ENCODE measurements around the gene PTPRU. TPM values are rescaled to one million over a fixed set of nuclear protein-coding genes. Genes with fewer than 3 reads are reported as not detected.
A peak's percentile ranks its signal among the peaks of the same experiment; 100 is the strongest.

PTPRU gene
- total RNA-seq, 1 experiment from 2014 or later = 45.5 TPM

DNA sequence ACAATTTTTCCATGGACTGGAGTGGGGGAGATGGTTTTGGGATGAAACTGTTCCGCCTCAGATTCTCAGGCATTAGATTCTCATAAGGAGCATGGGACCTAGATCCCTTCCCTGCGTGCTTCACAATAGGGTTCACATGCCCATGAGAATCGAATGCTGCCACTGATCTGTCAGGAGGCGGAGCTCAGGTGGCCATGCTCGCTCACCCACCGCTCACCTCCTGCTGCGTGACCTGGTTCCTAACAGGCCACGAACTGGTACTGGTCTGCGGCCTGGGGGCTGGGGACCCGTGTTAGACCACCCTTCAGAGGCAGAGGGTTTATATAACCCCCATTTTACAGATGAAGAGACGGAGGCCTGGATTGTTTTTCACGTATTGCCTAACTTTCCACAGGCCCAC lies 38.3 kb upstream of the PTPRU start:
- DNase-seq = no peak
- no peak overlapping the region for H3K18ac ChIP-seq (ENCODE audit: insufficient read length, low read depth, low read length)
- H3K27ac ChIP-seq (ENCODE audit: insufficient read length, low read depth, low read length) = no peak overlapping the region
- H2BK15ac ChIP-seq (ENCODE audit: low read depth, low read length) = no peak overlapping the region
- H2BK12ac ChIP-seq (ENCODE audit: insufficient read length, low read depth, low read length) = no peak overlapping the region
- no peaks in the 10 kb centered on the region for H3K9me3 ChIP-seq (ENCODE audit: control insufficient read depth, low read depth, low read length)
- H3K79me2 ChIP-seq (ENCODE audit: insufficient read depth, low read length) = no peaks in the 10 kb centered on the region
- H2BK5ac ChIP-seq (ENCODE audit: insufficient read length, low read length) = no peak overlapping the region
- Mint-ChIP-seq H3K4me1 (peaks cover 6 to 11% of the 10 kb centered on the region in 2 experiments), H3K36me3 (ENCODE audit: insufficient read depth in 1 of 3, low read depth in 3 of 3) (peaks cover 16 to 51% (median 48%) of the 10 kb centered on the region in 3 experiments; a peak in 6 of 7 replicates), H3K4me3 (no peak overlapping the region), H3K27ac (peak overlapping the region in 2 of 3 experiments; percentile 53 to 67; a peak in 3 of 7 replicates), H3K27me3 (ENCODE audit: low read depth) (no peaks in the 10 kb centered on the region), H3K9me3 (no peaks in the 10 kb centered on the region)
- H3K56ac ChIP-seq (ENCODE audit: insufficient read length, low read depth, low read length) = no peak overlapping the region
- H3K23me2 ChIP-seq (ENCODE audit: insufficient read length, low read depth, low read length, poor library complexity, severe bottlenecking) = no peaks in the 10 kb centered on the region
- WGBS (ENCODE audit: extremely low coverage, insufficient read length, low lambda C conversion rate) = no CpG with 5 or more reads among the region's 12 CpGs
- no peak overlapping the region for H3K4me2 ChIP-seq (ENCODE audit: insufficient read depth, insufficient read length, low read length)
- H3K4ac ChIP-seq (ENCODE audit: low read depth, low read length) = no peak overlapping the region
- H3K79me1 ChIP-seq (ENCODE audit: insufficient read depth, low read depth, low read length, poor library complexity, severe bottlenecking) = no peaks in the 10 kb centered on the region
- H4K5ac ChIP-seq (ENCODE audit: insufficient read length, low read depth, low read length) = no peak overlapping the region
- no peak overlapping the region for H3K9ac ChIP-seq (ENCODE audit: extremely low read depth, insufficient read length, low read length)
- peaks cover 3% of the 10 kb centered on the region; the same call in 1 of the 2 replicates for H3K4me1 ChIP-seq (ENCODE audit: insufficient read depth, low read length)
- H2BK20ac ChIP-seq (ENCODE audit: low read depth, low read length, poor library complexity, severe bottlenecking) = no peak overlapping the region
- H2AK5ac ChIP-seq (ENCODE audit: insufficient read length, low read length) = no peak overlapping the region
- no peak overlapping the region for H3K14ac ChIP-seq (ENCODE audit: insufficient read depth, low read length)
- H4K20me1 ChIP-seq (ENCODE audit: control insufficient read depth, insufficient read depth, insufficient read length) = no peaks in the 10 kb centered on the region
- no peak overlapping the region for H3T11ph ChIP-seq (ENCODE audit: low read length)
- H3K23ac ChIP-seq (ENCODE audit: insufficient read length, low read depth, low read length) = no peak overlapping the region
- H4K8ac ChIP-seq (replicated peaks; ENCODE audit: insufficient read length, low read depth, low read length) = no peak overlapping the region
- no peak overlapping the region for H2BK120ac ChIP-seq (ENCODE audit: low read depth, low read length, poor library complexity, severe bottlenecking)
- no peak overlapping the region for H4K91ac ChIP-seq (ENCODE audit: insufficient read length, low read depth, low read length)
- TF ChIP-seq, protein P1, sequence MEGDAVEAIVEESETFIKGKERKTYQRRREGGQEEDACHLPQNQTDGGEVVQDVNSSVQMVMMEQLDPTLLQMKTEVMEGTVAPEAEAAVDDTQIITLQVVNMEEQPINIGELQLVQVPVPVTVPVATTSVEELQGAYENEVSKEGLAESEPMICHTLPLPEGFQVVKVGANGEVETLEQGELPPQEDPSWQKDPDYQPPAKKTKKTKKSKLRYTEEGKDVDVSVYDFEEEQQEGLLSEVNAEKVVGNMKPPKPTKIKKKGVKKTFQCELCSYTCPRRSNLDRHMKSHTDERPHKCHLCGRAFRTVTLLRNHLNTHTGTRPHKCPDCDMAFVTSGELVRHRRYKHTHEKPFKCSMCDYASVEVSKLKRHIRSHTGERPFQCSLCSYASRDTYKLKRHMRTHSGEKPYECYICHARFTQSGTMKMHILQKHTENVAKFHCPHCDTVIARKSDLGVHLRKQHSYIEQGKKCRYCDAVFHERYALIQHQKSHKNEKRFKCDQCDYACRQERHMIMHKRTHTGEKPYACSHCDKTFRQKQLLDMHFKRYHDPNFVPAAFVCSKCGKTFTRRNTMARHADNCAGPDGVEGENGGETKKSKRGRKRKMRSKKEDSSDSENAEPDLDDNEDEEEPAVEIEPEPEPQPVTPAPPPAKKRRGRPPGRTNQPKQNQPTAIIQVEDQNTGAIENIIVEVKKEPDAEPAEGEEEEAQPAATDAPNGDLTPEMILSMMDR (conservative IDR thresholded peaks at IDR 0.05) = no peak
- no peaks in the 10 kb centered on the region for H3K27me3 ChIP-seq (ENCODE audit: insufficient read depth, low read length)
- H2AFZ ChIP-seq (ENCODE audit: low read length) = no peak overlapping the region

Data from H9 (cell line).